Adrenal gland (tissue), 12 donors: ENCODE results near the gene ZNF468. TPM values are rescaled to one million over a fixed set of nuclear protein-coding genes. Genes with fewer than 3 reads are reported as not detected.

Source experiments
- polyA plus RNA-seq, 3 donors: library from polyadenylated mRNA; stranded (reverse); fragments of 200-250 nt in 2 of 3; fragments of 350-450 nt in 1 of 3; fragmentation: Illumina TruSeq in 1 of 3; extraction: RNeasy Lipid Tissue Mini Kit (QIAGEN cat#74804) in 1 of 3; gene quantifications; one replicate each; pipeline ENCODE4 v1.2.3, GENCODE V29; 2013 to 2014
- small RNA-seq, 2 donors: library from RNA; depleted of rRNA; stranded (forward); fragments of <200 nt; gene quantifications; one replicate each; pipeline ENCODE3, GENCODE V24; 2016
- total RNA-seq, 9 donors: library from RNA; depleted of rRNA in 4 of 9; stranded (reverse); fragments of >200 nt in 4 of 9; fragments of 120-200 nt in 1 of 9; fragmentation: NEBNext Ultra II Directional in 1 of 9; extraction: Animal tissue kit (Norgen Biotek cat#: 25700) in 1 of 9; gene quantifications; one replicate each; pipeline versions ENCODE4 v1.1.0 to v1.2.4, GENCODE V29; 2013 to 2023
- donor health status: healthy with polysubstance abuse.
- donor health status: Bipolar disorder and iron deficiency.
- donor health status: DM: yes; HTN: yes; CAD: no.
- donor health status: DM: no; HTN: no; CAD: no.
- donor health status: DM: no; HTN: no; CAD: no.
- donor health status: DM: yes; HTN: yes; CAD: no.

Gene ZNF468
- total and polyA plus RNA-seq, 12 donors, result 5.5 to 109 (median 17.8) TPM

Small RNA genes lying within 50 kb of the gene (small RNA-seq; reads per million reads assigned to genes)
- 0.12 to 0.25 reads per million in 2 donors for gene ZNF320

Other genes starting within 250 kb of the ZNF468 start
- 100 to 1,000 TPM in 2 of 9 donors, 10 to 100 TPM in 7; 23.4 to 185 (median 47.4) TPM for gene ZNF83, start 219.3 kb downstream of the ZNF468 start, total RNA-seq
- 100 to 1,000 TPM in 2 of 3 donors, 10 to 100 TPM in 1; 50.0 to 344 (median 165) TPM for gene ZNF83, start 219.3 kb downstream of the ZNF468 start, polyA plus RNA-seq
- 10 to 100 TPM in 6 of 9 donors, 1 to 10 TPM in 3; 8.3 to 21.8 (median 13.8) TPM for gene ZNF611, start 122.6 kb downstream of the ZNF468 start, total RNA-seq
- 1 to 10 TPM; 3.8 to 6.8 (median 5.7) TPM for gene ZNF611, start 122.6 kb downstream of the ZNF468 start, polyA plus RNA-seq
- gene ZNF600, start 70.8 kb downstream of the ZNF468 start, total RNA-seq, result 10 to 100 TPM in 1 of 9 donors, 1 to 10 TPM in 7, under 1 TPM in 1; 0.42 to 17.7 (median 5.0) TPM
- 10 to 100 TPM in 1 of 3 donors, 1 to 10 TPM in 2; 8.0 to 17.1 (median 9.7) TPM for gene ZNF600, start 70.8 kb downstream of the ZNF468 start, polyA plus RNA-seq
- 10 to 100 TPM; 11.3 to 51.9 (median 16.9) TPM for gene ZNF28, start 36.0 kb downstream of the ZNF468 start, total RNA-seq
- 10 to 100 TPM in 1 of 3 donors, 1 to 10 TPM in 2; 2.1 to 32.2 (median 2.7) TPM for gene ZNF28, start 36.0 kb downstream of the ZNF468 start, polyA plus RNA-seq
- gene ZNF320, start 40.0 kb upstream of the ZNF468 start, total RNA-seq, result 10 to 100 TPM in 6 of 9 donors, 1 to 10 TPM in 3; 6.5 to 21.3 (median 13.7) TPM
- gene ZNF320, start 40.0 kb upstream of the ZNF468 start, polyA plus RNA-seq, result 10 to 100 TPM in 1 of 3 donors, 1 to 10 TPM in 2; 4.0 to 11.6 (median 8.1) TPM
- gene ZNF888, start 65.8 kb upstream of the ZNF468 start, total RNA-seq, result 1 to 10 TPM; 2.2 to 9.0 (median 4.8) TPM
- gene ZNF888, start 65.8 kb upstream of the ZNF468 start, polyA plus RNA-seq, result 1 to 10 TPM; 2.6 to 4.7 (median 4.0) TPM
- gene ZNF816, start 105.3 kb upstream of the ZNF468 start, total RNA-seq, result 10 to 100 TPM in 6 of 9 donors, 1 to 10 TPM in 3; 4.2 to 29.3 (median 11.8) TPM
- 10 to 100 TPM in 1 of 3 donors, 1 to 10 TPM in 2; 2.3 to 13.1 (median 4.3) TPM for gene ZNF816, start 105.3 kb upstream of the ZNF468 start, polyA plus RNA-seq
- gene ERVV-1, start 156.3 kb upstream of the ZNF468 start, total RNA-seq, result not detected
- not detected for gene ERVV-1, start 156.3 kb upstream of the ZNF468 start, polyA plus RNA-seq
- gene ERVV-2, start 187.1 kb upstream of the ZNF468 start, total RNA-seq, result not detected
- gene ERVV-2, start 187.1 kb upstream of the ZNF468 start, polyA plus RNA-seq, result not detected
- gene ZNF160, start 245.8 kb upstream of the ZNF468 start, total RNA-seq, result 100 to 1,000 TPM in 1 of 9 donors, 10 to 100 TPM in 8; 28.3 to 102 (median 68.7) TPM
- 10 to 100 TPM; 26.1 to 66.6 (median 39.4) TPM for gene ZNF160, start 245.8 kb upstream of the ZNF468 start, polyA plus RNA-seq